A673 (cell line): Measurements from ENCODE around the gene MRPL43. TPM values are rescaled to one million over a fixed set of nuclear protein-coding genes. Genes with fewer than 3 reads are reported as not detected.

Source experiments
- BruUV-seq: library from RNA; stranded (reverse); fragments of 400-500 nt; replicated peaks from 2 replicates; lab custom pipeline; 2021; lab: Mats Ljungman, UMichigan
- CTCF ChIA-PET: fragments of 300-600 bp; sonication (Branson Sonifier 250); formaldehyde crosslinking; loops from one replicate; lab custom pipeline; 2022; ENCODE audit warnings: antibody characterized with exemption; lab: Charles Lee
- POLR2A ChIA-PET: fragments of 300-600 bp; sonication (Branson Sonifier 250); formaldehyde crosslinking; loops from one replicate; lab custom pipeline; 2022; ENCODE audit warnings: antibody characterized with exemption; ENCODE audit not compliant: low non-redundant PET; lab: Charles Lee
- DNase-seq: peaks from one replicate; pipeline ENCODE4 v3.0.0-alpha.2; 2015; ENCODE audit warnings: low spot score
- H3K27ac ChIP-seq: fragments of 200-600 bp; sonication (generic); 2 replicates; pipeline ENCODE4 v1.5.1; 2016; ENCODE audit warnings: mixed run types, low read depth, mild to moderate bottlenecking, mixed read lengths, antibody characterized with exemption, low read length; ENCODE audit not compliant: poor library complexity, severe bottlenecking
- H3K27me3 ChIP-seq: fragments of 200-600 bp; sonication (generic); replicated peaks from 2 replicates; pipeline ENCODE4 v1.6.1; 2017; ENCODE audit warnings: mixed run types, low read depth, mild to moderate bottlenecking, mixed read lengths, antibody characterized with exemption, low read length; ENCODE audit not compliant: insufficient read depth, poor library complexity
- H3K36me3 ChIP-seq: fragments of 200-600 bp; sonication (generic); 2 replicates; pipeline ENCODE4 v1.6.1; 2016; ENCODE audit warnings: mixed run types, mild to moderate bottlenecking, mixed read lengths, antibody characterized with exemption, low read length; ENCODE audit not compliant: insufficient read depth, poor library complexity, severe bottlenecking
- H3K4me1 ChIP-seq: fragments of 200-600 bp; sonication (generic); 2 replicates; pipeline ENCODE4 v1.6.1; 2017; ENCODE audit warnings: mixed run types, mild to moderate bottlenecking, mixed read lengths, antibody characterized with exemption, low read length; ENCODE audit not compliant: insufficient read depth, poor library complexity, severe bottlenecking
- H3K4me3 ChIP-seq: fragments of 200-600 bp; sonication (generic); 2 replicates; pipeline ENCODE4 v1.5.1; 2016; ENCODE audit warnings: low read depth, mixed run types, mild to moderate bottlenecking, mixed read lengths, low read length; ENCODE audit not compliant: poor library complexity, severe bottlenecking
- H3K9me3 ChIP-seq: fragments of 200-600 bp; sonication (generic); 2 replicates; pipeline ENCODE4 v1.6.1; 2016; ENCODE audit warnings: mixed run types, low read depth, mild to moderate bottlenecking, mixed read lengths, antibody characterized with exemption, low read length; ENCODE audit not compliant: poor library complexity, severe bottlenecking
- EZH2 ChIP-seq: fragments of 200-600 bp; sonication (generic); IDR thresholded peaks from 2 replicates; pipeline ENCODE4 v1.6.1; 2017; ENCODE audit warnings: borderline replicate concordance, low read depth, mild to moderate bottlenecking, mixed read lengths, antibody characterized with exemption, low read length; ENCODE audit not compliant: poor library complexity, severe bottlenecking
- intact Hi-C: fragments of 100-400 bp; cut with micrococcal nuclease; formaldehyde crosslinking; loops from one replicate; pipeline ENCODE4 v1.10.0; 2022; ENCODE audit not compliant: unreplicated experiment
- total RNA-seq: library from RNA; stranded (reverse); gene quantifications from 2 replicates; pipeline ENCODE4 v1.2.3, GENCODE V29; 2021
- TF ChIP-seq, protein P1 (sequence below): fragments of 300-800, 200-600 bp; sonication (generic); conservative IDR thresholded peaks from 2 replicates; pipeline ENCODE4 v1.5.1; 2017; ENCODE audit warnings: low read depth, mild to moderate bottlenecking, antibody characterized with exemption, low read length, moderate library complexity, mixed read lengths

Gene MRPL43
- total RNA-seq, 1 experiment from 2014 or later = 80.4 TPM

DNA sequence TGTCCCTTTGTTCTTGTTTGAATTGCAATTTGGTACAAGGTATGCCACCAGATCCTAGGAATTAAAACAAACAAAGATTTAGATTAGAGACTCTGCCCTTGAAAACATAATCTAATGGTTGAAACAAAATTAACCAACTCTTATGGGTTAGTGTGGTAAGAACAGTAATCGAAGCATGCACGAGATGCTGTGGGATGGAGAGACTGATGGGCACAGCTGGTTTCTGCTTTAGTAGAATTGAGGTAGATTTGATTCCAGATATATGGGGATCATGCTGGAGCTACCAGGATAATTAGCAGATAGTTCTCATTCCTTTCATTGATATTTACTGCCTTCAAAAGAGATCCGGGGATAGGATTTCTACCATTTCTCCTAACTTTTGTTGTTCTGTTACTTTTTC, 38.4 kb downstream of the MRPL43 start:
- H3K4me3 ChIP-seq = no peak overlapping the region
- intact Hi-C loops = no loop called here
- TF ChIP-seq, protein P1, sequence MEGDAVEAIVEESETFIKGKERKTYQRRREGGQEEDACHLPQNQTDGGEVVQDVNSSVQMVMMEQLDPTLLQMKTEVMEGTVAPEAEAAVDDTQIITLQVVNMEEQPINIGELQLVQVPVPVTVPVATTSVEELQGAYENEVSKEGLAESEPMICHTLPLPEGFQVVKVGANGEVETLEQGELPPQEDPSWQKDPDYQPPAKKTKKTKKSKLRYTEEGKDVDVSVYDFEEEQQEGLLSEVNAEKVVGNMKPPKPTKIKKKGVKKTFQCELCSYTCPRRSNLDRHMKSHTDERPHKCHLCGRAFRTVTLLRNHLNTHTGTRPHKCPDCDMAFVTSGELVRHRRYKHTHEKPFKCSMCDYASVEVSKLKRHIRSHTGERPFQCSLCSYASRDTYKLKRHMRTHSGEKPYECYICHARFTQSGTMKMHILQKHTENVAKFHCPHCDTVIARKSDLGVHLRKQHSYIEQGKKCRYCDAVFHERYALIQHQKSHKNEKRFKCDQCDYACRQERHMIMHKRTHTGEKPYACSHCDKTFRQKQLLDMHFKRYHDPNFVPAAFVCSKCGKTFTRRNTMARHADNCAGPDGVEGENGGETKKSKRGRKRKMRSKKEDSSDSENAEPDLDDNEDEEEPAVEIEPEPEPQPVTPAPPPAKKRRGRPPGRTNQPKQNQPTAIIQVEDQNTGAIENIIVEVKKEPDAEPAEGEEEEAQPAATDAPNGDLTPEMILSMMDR = no peak
- TF ChIP-seq EZH2 = no peak
- H3K27me3 ChIP-seq = no peaks in the 10 kb centered on the region
- H3K9me3 ChIP-seq = no peaks in the 10 kb centered on the region
- peaks cover 77% of the 10 kb centered on the region for H3K36me3 ChIP-seq
- DNase-seq = no peak
- no TSS peak for BruUV-seq
- ChIA-PET CTCF (no interaction called here), POLR2A (no interaction called here)
- no peak overlapping the region for H3K27ac ChIP-seq
- no peaks in the 10 kb centered on the region for H3K4me1 ChIP-seq

- H3K36me3 ChIP-seq = peaks cover 89% of the 10 kb centered on the region
- BruUV-seq = no TSS peak
- no peak overlapping the region for H3K4me3 ChIP-seq
- H3K27me3 ChIP-seq = no peaks in the 10 kb centered on the region
- no peaks in the 10 kb centered on the region for H3K4me1 ChIP-seq
- TF ChIP-seq, protein P1 = no peak
- no peak for TF ChIP-seq EZH2
- intact Hi-C loops = no loop called here
- no peak for DNase-seq
- H3K27ac ChIP-seq = no peak overlapping the region
- H3K9me3 ChIP-seq = no peaks in the 10 kb centered on the region
- CTCF ChIA-PET = no interaction called here
- POLR2A ChIA-PET = no interaction called here
These were observed 41.5 kb downstream of the MRPL43 start for GRCh38 chr10:100945754-100946153.

GRCh38 chr10:100943508-100943907, 43.8 kb downstream of the MRPL43 start:
- Histone ChIP-seq H3K4me1 (no peaks in the 10 kb centered on the region), H3K4me3 (no peak overlapping the region), H3K36me3 (peaks cover 85% of the 10 kb centered on the region), H3K27me3 (no peaks in the 10 kb centered on the region), H3K9me3 (no peaks in the 10 kb centered on the region), H3K27ac (no peak overlapping the region)
- POLR2A ChIA-PET = no interaction called here
- intact Hi-C loops = no loop called here
- TF ChIP-seq EZH2 = no peak
- TF ChIP-seq, protein P1 = no peak
- BruUV-seq = no TSS peak
- CTCF ChIA-PET = no interaction called here
- DNase-seq = no peak
